ENCODE results near the gene NF2.

- TF ChIP-seq, protein P1, sequence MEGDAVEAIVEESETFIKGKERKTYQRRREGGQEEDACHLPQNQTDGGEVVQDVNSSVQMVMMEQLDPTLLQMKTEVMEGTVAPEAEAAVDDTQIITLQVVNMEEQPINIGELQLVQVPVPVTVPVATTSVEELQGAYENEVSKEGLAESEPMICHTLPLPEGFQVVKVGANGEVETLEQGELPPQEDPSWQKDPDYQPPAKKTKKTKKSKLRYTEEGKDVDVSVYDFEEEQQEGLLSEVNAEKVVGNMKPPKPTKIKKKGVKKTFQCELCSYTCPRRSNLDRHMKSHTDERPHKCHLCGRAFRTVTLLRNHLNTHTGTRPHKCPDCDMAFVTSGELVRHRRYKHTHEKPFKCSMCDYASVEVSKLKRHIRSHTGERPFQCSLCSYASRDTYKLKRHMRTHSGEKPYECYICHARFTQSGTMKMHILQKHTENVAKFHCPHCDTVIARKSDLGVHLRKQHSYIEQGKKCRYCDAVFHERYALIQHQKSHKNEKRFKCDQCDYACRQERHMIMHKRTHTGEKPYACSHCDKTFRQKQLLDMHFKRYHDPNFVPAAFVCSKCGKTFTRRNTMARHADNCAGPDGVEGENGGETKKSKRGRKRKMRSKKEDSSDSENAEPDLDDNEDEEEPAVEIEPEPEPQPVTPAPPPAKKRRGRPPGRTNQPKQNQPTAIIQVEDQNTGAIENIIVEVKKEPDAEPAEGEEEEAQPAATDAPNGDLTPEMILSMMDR (IDR thresholded peaks at IDR 0.05) = no peak
- no peak for TF ChIP-seq ZFX (IDR thresholded peaks at IDR 0.05; ENCODE audit: borderline replicate concordance)
Observed at GRCh38 chr22:29722587-29722986, 119.2 kb downstream of the NF2 start.
